ENCODE data around the gene ADGRE3.

The ADGRE3 gene

GRCh38 chr19:14571695-14572490 is 102.8 kb downstream of the ADGRE3 start, which contains the start of gene NDUFB7:
Gene NDUFB7 (minus strand): TSS chr19:14572066. CDS start chr19:14572000, 66 bp downstream.
- H3K79me2 ChIP-seq (ENCODE audit: control insufficient read depth, low read length): peaks cover 26% of the 10 kb centered on the region
- TF ChIP-seq CTCF (IDR thresholded peaks at IDR 0.05; ENCODE audit: low read depth, low read length, poor library complexity, severe bottlenecking): peak; percentile 90
- TF ChIP-seq EZH2phosphoT487 (IDR thresholded peaks at IDR 0.05; ENCODE audit: borderline replicate concordance, low read length): no peak
- peak within 1 kb of the TSS; percentile 98 for H3K4me3 ChIP-seq (ENCODE audit: low read length)
- H4K20me1 ChIP-seq (ENCODE audit: control insufficient read depth, insufficient read depth, low read depth, low read length): peaks cover 5% of the 10 kb centered on the region; the same call in 1 of the 2 replicates
- no peaks in the 10 kb centered on the region for H3K27me3 ChIP-seq (ENCODE audit: control insufficient read depth, low read length)
- H3K4me1 ChIP-seq (ENCODE audit: control insufficient read depth, low read length): peaks cover 43% of the 10 kb centered on the region
- no peaks in the 10 kb centered on the region for H3K9me3 ChIP-seq (ENCODE audit: control insufficient read depth, insufficient read depth, low read length)
- H3K36me3 ChIP-seq (ENCODE audit: control insufficient read depth, low read length): peaks cover 2% of the 10 kb centered on the region; the same call in 1 of the 2 replicates
- peak within 1 kb of the TSS; percentile 56 for H3K27ac ChIP-seq (ENCODE audit: low read depth, low read length)
- peak within 1 kb of the TSS; percentile 92 for H3K4me2 ChIP-seq (ENCODE audit: low read length)
- peaks cover 23% of the 10 kb centered on the region for H3F3A ChIP-seq (ENCODE audit: control insufficient read depth, insufficient read depth)
- H3K9me2 ChIP-seq (replicated peaks; ENCODE audit: control insufficient read depth, low read length): no peaks in the 10 kb centered on the region

- Histone ChIP-seq H3K4me2 (ENCODE audit: low read length) (peak overlapping the region; percentile 92), H3K27me3 (ENCODE audit: control insufficient read depth, low read length) (no peaks in the 10 kb centered on the region), H3K36me3 (ENCODE audit: control insufficient read depth, low read length) (peaks cover 5% of the 10 kb centered on the region; the same call in 1 of the 2 replicates), H3F3A (ENCODE audit: control insufficient read depth, insufficient read depth) (peaks cover 16% of the 10 kb centered on the region), H4K20me1 (ENCODE audit: control insufficient read depth, insufficient read depth, low read depth, low read length) (peaks cover 5% of the 10 kb centered on the region; the same call in 1 of the 2 replicates), H3K4me1 (ENCODE audit: control insufficient read depth, low read length) (peaks cover 34% of the 10 kb centered on the region), H3K27ac (ENCODE audit: low read depth, low read length) (no peak overlapping the region), H3K4me3 (ENCODE audit: low read length) (peak overlapping the region; percentile 98), H3K9me3 (ENCODE audit: control insufficient read depth, insufficient read depth, low read length) (no peaks in the 10 kb centered on the region), H3K79me2 (ENCODE audit: control insufficient read depth, low read length) (peaks cover 26% of the 10 kb centered on the region), H3K9me2 (replicated peaks; ENCODE audit: control insufficient read depth, low read length) (no peaks in the 10 kb centered on the region)
- TF ChIP-seq CTCF (IDR thresholded peaks at IDR 0.05; ENCODE audit: low read depth, low read length, poor library complexity, severe bottlenecking) (no peak), EZH2phosphoT487 (IDR thresholded peaks at IDR 0.05; ENCODE audit: borderline replicate concordance, low read length) (no peak)
Observed at GRCh38 chr19:14570864-14571527, 103.6 kb downstream of the ADGRE3 start.
